VCaP (cell line): Measurements from ENCODE around the gene TENT4B.

ENCODE experiments used
- H3K27ac ChIP-seq: fragments of 450-650 bp; 2 replicates; pipeline ENCODE4 v1.5.1; 2017
- CTCF ChIP-seq: fragments of 450-650 bp; conservative IDR thresholded peaks from 2 replicates; pipeline ENCODE4 v1.5.1; 2017; ENCODE audit warnings: mild to moderate bottlenecking, moderate library complexity

The TENT4B gene

GRCh38 chr16:50190292-50190691 lies 37.2 kb downstream of the TENT4B start:
- no peak for TF ChIP-seq CTCF
- H3K27ac ChIP-seq: no peak overlapping the region

- H3K27ac ChIP-seq: no peak overlapping the region
- no peak for TF ChIP-seq CTCF
Observed at GRCh38 chr16:50192386-50193050, 39.4 kb downstream of the TENT4B start.

GRCh38 chr16:50193594-50193993 lies 40.5 kb downstream of the TENT4B start:
- H3K27ac ChIP-seq: no peak overlapping the region

GRCh38 chr16:50195276-50195675 lies 42.2 kb downstream of the TENT4B start:
- H3K27ac ChIP-seq: no peak overlapping the region

More at GRCh38 chr16:50193594-50193993, 40.5 kb downstream of the TENT4B start:
- TF ChIP-seq CTCF: no peak

GRCh38 chr16:50195756-50196155 lies 42.6 kb downstream of the TENT4B start:
- no peak overlapping the region for H3K27ac ChIP-seq
- TF ChIP-seq CTCF: no peak

More at GRCh38 chr16:50195276-50195675, 42.2 kb downstream of the TENT4B start:
- TF ChIP-seq CTCF: no peak

- no peak for TF ChIP-seq CTCF
- H3K27ac ChIP-seq: no peak overlapping the region
Observed at GRCh38 chr16:50197582-50197981, 44.5 kb downstream of the TENT4B start.

GRCh38 chr16:50198802-50199403 lies 45.8 kb downstream of the TENT4B start:
- no peak for TF ChIP-seq CTCF

More at GRCh38 chr16:50198802-50199403, 45.8 kb downstream of the TENT4B start:
- no peak overlapping the region for H3K27ac ChIP-seq
